Subcutaneous adipose tissue (tissue), 4 donors: ENCODE data around the gene FIGNL1. TPM values are rescaled to one million over a fixed set of nuclear protein-coding genes. Genes with fewer than 3 reads are reported as not detected.

Experiments used
- CTCF ChIP-seq: fragments of 450-650 bp; IDR thresholded peaks from one replicate; pipeline ENCODE4 v1.5.1; 2016; ENCODE audit warnings: low read depth, mild to moderate bottlenecking, control low read depth, antibody characterized with exemption, moderate library complexity
- total RNA-seq, 4 donors: library from RNA; depleted of rRNA; stranded (reverse); fragments of >200 nt; gene quantifications; one replicate each; pipeline ENCODE4 v1.1.0, GENCODE V29; 2016

Gene FIGNL1
- total RNA-seq, 4 donors from 2014 or later = 3.1 to 6.6 (median 5.3) TPM

- no peak for TF ChIP-seq CTCF
Observed at GRCh38 chr7:50461695-50462094, 11.5 kb upstream of the FIGNL1 start.

- TF ChIP-seq CTCF = no peak
Observed at GRCh38 chr7:50456371-50457123, 6.4 kb upstream of the FIGNL1 start.

- TF ChIP-seq CTCF = no peak
Observed at GRCh38 chr7:50455658-50456057, 5.5 kb upstream of the FIGNL1 start.

- no peak for TF ChIP-seq CTCF
Observed at GRCh38 chr7:50454968-50455367, 4.8 kb upstream of the FIGNL1 start.

GRCh38 chr7:50450590-50451032 lies 461 bp upstream of the FIGNL1 start:
- TF ChIP-seq CTCF = no peak

- TF ChIP-seq CTCF = no peak
Observed at GRCh38 chr7:50449501-50449880, 659 bp downstream of the FIGNL1 start.

GRCh38 chr7:50448823-50449222 lies 1.3 kb downstream of the FIGNL1 start:
- TF ChIP-seq CTCF = no peak
